Fibroblast of pulmonary artery (primary cell): Measurements from ENCODE around the gene LRP2BP.

Experiments used
- DNase-seq: peaks from one replicate; pipeline ENCODE4 v3.0.0-alpha.2; 2010; ENCODE audit warnings: low read depth
- H3K4me3 ChIP-seq: replicated peaks from 2 replicates; pipeline ENCODE4 v1.5.1; 2011; ENCODE audit warnings: low read depth, mild to moderate bottlenecking, control low read depth, low read length, moderate library complexity
- CTCF ChIP-seq: IDR thresholded peaks from 2 replicates; pipeline ENCODE4 v1.5.1; 2011; ENCODE audit warnings: mild to moderate bottlenecking, control low read depth, low read length, inconsistent platforms; ENCODE audit errors: missing control alignments

LRP2BP gene

GRCh38 chr4:185358514-185358913 lies 37.2 kb downstream of the LRP2BP start:
- DNase-seq: peak; percentile 47
- TF ChIP-seq CTCF: no peak
- no peak overlapping the region for H3K4me3 ChIP-seq

GRCh38 chr4:185357733-185358440 lies 37.8 kb downstream of the LRP2BP start:
- no peak for TF ChIP-seq CTCF
- no peak overlapping the region for H3K4me3 ChIP-seq
- no peak for DNase-seq

- TF ChIP-seq CTCF: no peak
- no peak overlapping the region for H3K4me3 ChIP-seq
- no peak for DNase-seq
Measured at GRCh38 chr4:185357211-185357610, 38.5 kb downstream of the LRP2BP start.

DNA sequence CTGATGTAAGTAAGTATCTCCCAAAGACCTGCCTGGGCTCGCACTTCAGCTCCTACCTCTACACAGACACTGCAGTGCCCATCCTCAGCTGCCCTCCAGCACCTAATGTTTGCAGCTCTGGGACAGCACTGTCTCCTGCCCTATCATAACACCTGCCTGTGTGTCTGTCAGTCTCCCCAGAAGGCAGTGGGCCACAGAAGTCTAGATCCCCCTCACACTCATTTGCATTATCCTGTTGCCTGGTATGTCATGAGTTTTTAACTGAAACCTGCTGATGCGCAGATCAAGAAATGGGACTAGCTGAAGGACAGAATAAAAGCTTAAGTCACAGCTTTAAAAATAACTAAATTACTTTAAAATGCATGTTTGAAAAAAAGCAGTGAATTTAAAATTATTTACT lies 43.0 kb downstream of the LRP2BP start:
- no peak for DNase-seq
- H3K4me3 ChIP-seq: no peak overlapping the region
- TF ChIP-seq CTCF: no peak

GRCh38 chr4:185352202-185352601 lies 43.5 kb downstream of the LRP2BP start:
- no peak overlapping the region for H3K4me3 ChIP-seq
- no peak for DNase-seq
- no peak for TF ChIP-seq CTCF

- DNase-seq: no peak
- TF ChIP-seq CTCF: no peak
Measured at GRCh38 chr4:185351691-185352090, 44.0 kb downstream of the LRP2BP start.

DNA sequence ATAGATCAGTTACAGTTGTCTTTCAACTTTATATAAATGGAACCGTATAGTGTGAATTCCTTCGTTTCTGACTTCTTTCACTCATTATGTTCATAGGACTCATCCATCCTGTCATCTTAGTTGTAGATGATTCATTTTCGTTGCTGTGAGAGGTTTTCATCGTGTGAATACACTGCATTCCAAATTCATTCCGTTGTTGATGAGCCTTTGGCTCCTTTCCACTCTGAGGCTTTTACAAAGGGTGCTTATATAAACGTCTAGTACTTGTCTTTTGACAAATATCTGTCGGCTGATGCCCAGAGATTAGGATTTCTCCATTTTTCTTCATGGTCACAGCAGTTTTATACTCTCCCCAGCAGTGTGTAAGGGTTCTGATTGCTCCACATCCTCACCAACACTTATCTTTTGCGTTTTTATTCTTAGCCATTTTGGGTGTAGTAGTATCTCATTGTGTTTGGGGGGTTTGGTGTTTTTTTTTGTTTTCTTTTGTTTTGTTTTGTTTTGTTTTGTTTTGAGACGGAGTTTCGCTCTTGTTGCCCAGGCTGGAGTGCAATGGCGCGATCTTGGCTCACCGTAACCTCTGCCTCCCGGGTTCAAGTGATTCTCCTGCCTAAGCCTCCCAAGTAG lies 48.6 kb downstream of the LRP2BP start:
- no peak for TF ChIP-seq CTCF
- no peak for DNase-seq
- no peak overlapping the region for H3K4me3 ChIP-seq

More at GRCh38 chr4:185351691-185352090, 44.0 kb downstream of the LRP2BP start:
- H3K4me3 ChIP-seq: no peak overlapping the region
